Aorta (tissue), 5 donors: Measurements from ENCODE around the gene HNRNPAB. TPM values are rescaled to one million over a fixed set of nuclear protein-coding genes. Genes with fewer than 3 reads are reported as not detected.
"Not testable (repeated sequence)": the region's sequence is repeated elsewhere in the genome, so short reads cannot be mapped to it uniquely, and the experiment has no call there.

Source experiments
- ATAC-seq: fragments of 200-7000 bp; cut with Tn5 transposase; one replicate; pipeline ENCODE4 v1.9.1; 2022; ENCODE audit warnings: moderate library complexity; ENCODE audit not compliant: low FRiP score
- DNase-seq, 2 donors: peaks; one replicate each; pipeline ENCODE4 v3.0.0-alpha.2; 2020
- H3K27ac ChIP-seq, 2 donors: one replicate each; pipeline ENCODE4 v1.5.1; 2013; ENCODE audit warnings: low read length in 2 of 2, mild to moderate bottlenecking in 2 of 2, moderate library complexity in 2 of 2, control low read depth in 1 of 2, inconsistent platforms in 1 of 2, low read depth in 1 of 2
- H3K27me3 ChIP-seq, 2 donors: one replicate each; pipeline ENCODE4 v1.6.1; 2013; ENCODE audit warnings: control low read depth in 1 of 2, low read length in 1 of 2, mild to moderate bottlenecking in 1 of 2, moderate library complexity in 1 of 2; ENCODE audit not compliant: insufficient read depth in 2 of 2, control insufficient read depth in 1 of 2
- H3K36me3 ChIP-seq, 2 donors: one replicate each; pipeline ENCODE4 v1.6.1; 2013; ENCODE audit warnings: control low read depth in 1 of 2, low read length in 1 of 2, mild to moderate bottlenecking in 1 of 2; ENCODE audit not compliant: insufficient read depth in 2 of 2, control insufficient read depth in 1 of 2
- H3K4me1 ChIP-seq, 2 donors: one replicate each; pipeline ENCODE4 v1.6.1; 2013; ENCODE audit warnings: low read length in 2 of 2, control low read depth in 1 of 2, mild to moderate bottlenecking in 1 of 2, moderate library complexity in 1 of 2; ENCODE audit not compliant: insufficient read depth in 2 of 2, control insufficient read depth in 1 of 2
- H3K4me3 ChIP-seq, 2 donors: one replicate each; pipeline ENCODE4 v1.5.1; 2013; ENCODE audit warnings: low read length in 2 of 2, control low read depth in 1 of 2, mild to moderate bottlenecking in 1 of 2
- H3K9me3 ChIP-seq: one replicate; pipeline ENCODE4 v1.6.1; 2013; ENCODE audit warnings: mild to moderate bottlenecking, low read length; ENCODE audit not compliant: control insufficient read depth
- WGBS, 2 donors: extraction: QIAGEN DNeasy Blood & Tissue Kit; methylation state at CpG; one replicate each; pipeline ENCODE4 v1.1.7; 2013; 5-methylcytosine and 5-hydroxymethylcytosine counted together
- intact Hi-C, 2 donors: fragments of 100-400 bp; cut with DNase I; formaldehyde crosslinking; loops; one replicate each; pipeline versions ENCODE4 v1.14.2 to v1.15.0; 2022
- polyA plus RNA-seq, 2 donors: library from polyadenylated mRNA; stranded (reverse); fragments of 200-250 nt; gene quantifications; one replicate each; pipeline ENCODE4 v1.2.3, GENCODE V29; 2013
- total RNA-seq, 2 donors: library from RNA; stranded (reverse); fragmentation: NEBNext Ultra II Directional; extraction: Animal tissue kit (Norgen Biotek cat#: 25700); gene quantifications; one replicate each; pipeline ENCODE4 v1.2.1, GENCODE V29; 2021
- donor health status: healthy with polysubstance abuse.
- donor health status: Bipolar disorder and iron deficiency.
- donor health status: DM: no; HTN: no; CAD: no.
- donor health status: DM: no; HTN: no; CAD: no.
- donor health status: DM: yes; HTN: yes; CAD: no.

HNRNPAB gene
- total and polyA plus RNA-seq, 4 donors: 62.5 to 112 (median 82.7) TPM

DNA sequence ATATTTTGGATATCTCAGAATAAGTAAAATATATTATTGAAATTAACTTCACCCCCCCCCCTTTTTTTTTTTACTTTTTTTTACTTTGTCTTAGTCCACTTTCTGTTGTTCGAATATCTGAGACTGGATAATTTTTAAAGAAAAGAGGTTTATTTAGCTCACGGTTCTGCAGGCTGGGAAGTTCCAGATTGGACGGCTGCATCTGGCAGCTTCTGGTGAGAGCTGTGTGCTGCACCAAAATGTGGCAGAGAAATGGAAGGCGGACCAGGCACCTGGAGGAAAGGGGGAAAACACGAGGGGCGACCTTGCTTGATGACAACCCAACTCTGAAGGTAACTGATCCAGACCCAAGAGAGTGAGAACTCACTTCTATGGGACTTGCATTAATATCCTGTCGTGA lies 11.5 kb upstream of the HNRNPAB start:
- Histone ChIP-seq H3K9me3 (no peaks in the 10 kb centered on the region), H3K27me3 (no peaks in the 10 kb centered on the region), H3K36me3 (no peaks in the 10 kb centered on the region), H3K4me3 (no peak overlapping the region), H3K27ac (no peak overlapping the region), H3K4me1 (no peaks in the 10 kb centered on the region)
- 89 to 91% methylated on average over 7 of the region's 7 CpGs for WGBS, 2 donors
- intact Hi-C loops: no loop called here
- DNase-seq: no peak
- ATAC-seq: no peak

DNA sequence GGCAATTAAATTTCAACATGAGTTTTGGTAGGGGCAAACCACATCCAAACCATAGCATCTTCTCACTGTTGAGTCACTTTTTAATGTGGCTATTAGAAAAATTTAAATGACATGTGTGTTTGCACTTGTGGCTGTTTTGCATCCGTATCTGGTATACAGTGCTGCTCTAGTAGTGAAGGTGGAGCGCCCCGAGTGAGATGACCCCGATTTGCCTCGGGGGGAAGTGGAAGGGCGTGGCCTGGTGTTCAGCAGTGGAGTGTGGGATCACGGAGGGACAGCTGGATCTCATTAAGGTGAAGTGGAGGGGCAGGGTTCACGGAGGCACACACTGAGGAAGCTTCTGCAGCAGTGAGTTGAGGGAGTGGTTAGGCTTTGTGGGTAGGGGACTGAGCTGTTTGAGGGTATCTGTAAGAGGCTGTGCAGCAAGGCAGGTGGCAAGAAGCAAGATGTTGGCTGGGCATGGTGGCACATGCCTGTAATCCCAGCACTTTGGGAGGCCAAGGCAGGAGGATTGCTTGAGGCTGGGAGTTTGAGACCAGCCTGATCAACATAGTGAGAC lies 11.0 kb upstream of the HNRNPAB start:
- WGBS, 2 donors: 69 to 77% methylated on average over 8 of the region's 8 CpGs
- no peaks in the 10 kb centered on the region for H3K36me3 ChIP-seq
- ATAC-seq (no peak), DNase-seq (no peak)
- H3K9me3 ChIP-seq: no peaks in the 10 kb centered on the region
- H3K4me1 ChIP-seq: no peaks in the 10 kb centered on the region
- H3K27me3 ChIP-seq: no peaks in the 10 kb centered on the region
- H3K4me3 ChIP-seq: no peak overlapping the region
- H3K27ac ChIP-seq: no peak overlapping the region
- intact Hi-C loops: no loop called here

DNA sequence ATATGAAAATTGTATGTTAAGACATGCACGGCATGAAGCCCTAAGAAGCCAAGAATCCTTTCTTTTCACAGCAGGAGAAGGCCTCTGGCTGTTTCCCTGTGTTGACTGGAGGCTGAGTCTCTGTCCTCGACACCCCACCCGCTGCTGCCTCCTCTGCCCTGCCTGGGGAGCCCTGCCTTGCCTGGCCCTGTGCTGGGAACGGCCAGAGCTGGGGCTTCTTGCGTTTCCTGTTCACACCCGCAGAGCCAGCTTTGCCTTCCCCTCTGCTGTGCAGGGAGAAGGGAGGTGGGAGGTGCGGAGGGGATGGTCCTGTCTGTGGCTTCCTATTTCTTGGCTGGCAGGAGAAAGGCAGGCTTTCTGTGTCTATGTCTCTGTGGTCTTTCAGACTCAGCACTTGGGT lies 10.3 kb upstream of the HNRNPAB start:
- WGBS, 2 donors: 33 to 39% methylated on average over 7 of the region's 7 CpGs
- Histone ChIP-seq H3K9me3 (no peaks in the 10 kb centered on the region), H3K27ac (no peak overlapping the region), H3K4me1 (no peaks in the 10 kb centered on the region), H3K4me3 (no peak overlapping the region), H3K36me3 (no peaks in the 10 kb centered on the region), H3K27me3 (no peaks in the 10 kb centered on the region)
- no peak for DNase-seq
- intact Hi-C loops: no loop called here
- no peak for ATAC-seq

DNA sequence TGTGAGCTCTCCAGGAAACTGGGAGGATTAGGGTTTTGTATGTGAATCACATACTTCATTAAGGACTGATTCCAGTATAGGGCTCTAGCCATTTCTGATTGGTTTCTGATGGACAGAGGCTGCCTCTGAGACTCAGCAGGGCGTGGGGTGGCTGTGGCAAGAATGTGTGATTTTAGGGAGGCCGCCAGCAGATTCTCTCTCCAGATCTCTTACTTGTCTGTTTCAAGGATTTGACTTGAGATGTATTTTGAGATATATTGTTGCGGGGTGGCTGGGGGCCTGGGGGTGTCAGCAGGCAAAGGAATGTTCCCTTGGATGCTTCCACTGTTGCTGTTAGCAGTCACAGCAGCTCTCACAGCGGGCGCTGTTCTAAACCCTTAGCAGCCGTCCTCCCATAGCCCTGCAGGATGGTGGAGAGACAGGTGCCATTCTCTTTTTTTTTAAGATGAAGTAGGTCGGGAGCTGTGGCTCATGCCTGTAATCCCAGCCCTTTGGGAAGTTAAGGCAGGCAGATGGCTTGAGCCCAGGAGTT lies 8.0 kb upstream of the HNRNPAB start:
- H3K27ac ChIP-seq: no peak overlapping the region
- no peak for ATAC-seq
- no peak for DNase-seq

DNA sequence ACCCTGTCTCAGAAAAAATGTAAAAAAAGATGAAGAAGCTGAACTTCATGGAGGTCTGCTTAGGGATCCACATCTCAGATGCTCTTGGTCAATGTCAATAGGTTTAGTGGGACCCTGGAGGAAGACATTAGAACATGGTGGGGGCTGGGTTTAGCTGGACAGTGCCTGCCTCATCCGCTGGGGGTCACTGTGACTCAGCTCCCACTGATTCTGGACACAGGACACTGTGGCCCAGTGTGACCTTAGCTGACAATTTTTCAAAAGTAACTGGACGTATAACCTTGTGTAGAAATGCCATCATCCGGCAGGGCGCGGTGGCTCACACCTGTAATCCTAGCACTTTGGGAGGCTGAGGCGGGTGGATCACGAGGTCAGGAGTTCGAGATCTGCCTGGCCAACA lies 7.3 kb upstream of the HNRNPAB start:
- no peaks in the 10 kb centered on the region for H3K27me3 ChIP-seq
- no peak for ATAC-seq
- no peak for DNase-seq
- H3K4me3 ChIP-seq: no peak overlapping the region
- 79 to 84% methylated on average over 8 of the region's 8 CpGs for WGBS, 2 donors
- no peaks in the 10 kb centered on the region for H3K4me1 ChIP-seq
- no peaks in the 10 kb centered on the region for H3K9me3 ChIP-seq
- H3K36me3 ChIP-seq: no peaks in the 10 kb centered on the region
- intact Hi-C loops: no loop called here
- H3K27ac ChIP-seq: no peak overlapping the region

More for the DNA sequence above, 8.0 kb upstream of the HNRNPAB start:
- intact Hi-C loops: no loop called here
- Histone ChIP-seq H3K9me3 (no peaks in the 10 kb centered on the region), H3K36me3 (no peaks in the 10 kb centered on the region), H3K4me3 (no peak overlapping the region), H3K4me1 (no peaks in the 10 kb centered on the region), H3K27me3 (no peaks in the 10 kb centered on the region)
- WGBS, 2 donors: 65 to 70% methylated on average over 7 of the region's 7 CpGs

DNA sequence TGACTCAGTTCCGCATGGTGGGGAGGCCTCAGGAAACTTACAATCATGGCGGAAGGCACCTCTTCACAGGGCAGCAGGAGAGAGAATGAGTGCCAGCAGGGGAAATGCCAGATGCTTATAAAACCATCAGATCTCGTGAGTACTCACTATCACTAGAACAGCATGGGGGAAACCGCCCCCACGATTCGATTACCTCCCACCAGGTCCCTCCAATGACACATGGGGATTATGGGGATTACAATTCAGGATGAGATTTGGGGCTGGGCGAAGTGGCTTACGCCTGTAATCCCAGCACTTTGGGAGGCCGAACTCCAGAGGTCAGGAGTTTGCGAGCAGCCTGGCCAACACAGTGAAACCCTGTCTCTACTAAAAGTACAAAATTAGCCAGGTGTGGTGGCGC lies 6.2 kb upstream of the HNRNPAB start:
- H3K4me1 ChIP-seq, H3K27ac ChIP-seq, intact Hi-C loops, H3K36me3 ChIP-seq, H3K4me3 ChIP-seq, ATAC-seq, DNase-seq, H3K27me3 ChIP-seq, H3K9me3 ChIP-seq: not testable (repeated sequence)
- 73 to 86% methylated on average over 11 of the region's 11 CpGs for WGBS, 2 donors

DNA sequence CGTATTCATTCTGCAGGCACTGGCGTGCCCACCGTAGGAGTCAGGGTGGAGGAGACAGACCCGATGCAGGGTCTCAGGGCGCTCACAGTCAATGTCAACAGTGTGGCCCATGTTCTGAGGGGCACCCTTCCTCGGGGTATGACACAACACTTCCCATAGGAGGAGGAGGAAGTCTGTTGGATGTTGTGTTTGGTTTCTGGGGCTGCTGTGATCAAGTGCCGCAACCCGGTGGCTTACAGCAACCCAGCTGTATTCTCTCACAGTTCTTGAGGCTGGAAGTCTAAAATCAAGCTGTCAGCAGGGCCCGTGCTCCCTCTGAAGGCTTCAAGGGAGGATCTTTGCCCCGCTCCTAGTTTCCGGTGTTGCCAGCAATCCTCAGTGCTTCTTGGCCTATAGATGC lies 5.6 kb upstream of the HNRNPAB start:
- no peaks in the 10 kb centered on the region for H3K9me3 ChIP-seq
- no peak for DNase-seq
- no peak for ATAC-seq
- no peaks in the 10 kb centered on the region for H3K36me3 ChIP-seq
- intact Hi-C loops: no loop called here
- no peaks in the 10 kb centered on the region for H3K4me1 ChIP-seq
- no peaks in the 10 kb centered on the region for H3K27me3 ChIP-seq
- H3K4me3 ChIP-seq: no peak overlapping the region
- WGBS, 2 donors: 87 to 88% methylated on average over 10 to 11 of the region's 11 CpGs
- no peak overlapping the region for H3K27ac ChIP-seq

DNA sequence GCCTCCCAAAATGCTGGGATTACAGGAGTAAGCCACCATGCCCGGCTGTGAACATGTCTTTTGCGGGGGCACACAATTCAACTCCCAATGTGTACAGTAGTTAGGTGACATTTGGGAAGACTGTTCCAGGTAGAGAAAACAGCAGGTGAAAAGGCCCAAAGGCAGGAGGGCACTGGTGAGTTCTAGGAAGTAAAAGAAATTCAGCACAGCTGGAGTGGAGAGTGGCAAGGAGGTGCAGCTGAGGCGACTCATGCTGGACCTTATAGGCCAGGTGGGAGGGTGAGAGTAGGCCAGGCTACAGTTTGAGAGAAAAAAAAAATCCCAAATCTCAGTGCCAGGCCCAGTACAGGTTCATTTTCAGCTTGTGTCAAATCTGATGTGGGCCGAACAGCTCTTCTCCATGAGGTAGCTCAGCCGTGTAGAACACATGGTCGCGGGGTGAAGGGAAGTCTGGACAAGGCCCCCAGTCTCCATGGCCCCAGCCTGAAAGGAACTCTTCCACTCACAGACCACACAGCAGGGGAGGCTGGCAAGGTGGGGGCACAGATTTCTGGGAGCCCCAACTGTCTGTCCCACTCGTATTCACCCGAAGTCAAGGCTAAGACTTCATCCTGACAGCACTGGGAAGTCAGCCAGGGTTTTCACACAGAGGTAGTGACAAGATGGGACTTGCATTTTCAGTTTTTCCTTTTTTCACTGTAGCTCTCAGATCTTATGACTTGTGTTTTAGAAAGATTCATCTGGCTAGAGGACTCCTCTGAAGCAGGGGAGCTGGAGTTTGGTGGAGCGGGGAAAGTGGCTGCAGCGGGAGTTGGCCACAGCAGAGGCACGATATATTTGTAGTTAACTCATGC lies 4.5 kb upstream of the HNRNPAB start:
- Histone ChIP-seq H3K36me3 (no peaks in the 10 kb centered on the region), H3K4me1 (no peaks in the 10 kb centered on the region), H3K27ac (no peak overlapping the region), H3K4me3 (no peak overlapping the region), H3K9me3 (no peaks in the 10 kb centered on the region), H3K27me3 (peaks cover 0 to 1% of the 10 kb centered on the region in 2 donors)
- DNase-seq (peak in 1 of 2 donors; percentile 16), ATAC-seq (no peak)
- intact Hi-C loops: no loop called here
- WGBS, 2 donors: 83 to 85% methylated on average over 12 of the region's 12 CpGs
